ENCODE measurements around the gene ZNF726.
"Not testable (repeated sequence)": the region's sequence is repeated elsewhere in the genome, so short reads cannot be mapped to it uniquely, and the experiment has no call there.

The ZNF726 gene

DNA sequence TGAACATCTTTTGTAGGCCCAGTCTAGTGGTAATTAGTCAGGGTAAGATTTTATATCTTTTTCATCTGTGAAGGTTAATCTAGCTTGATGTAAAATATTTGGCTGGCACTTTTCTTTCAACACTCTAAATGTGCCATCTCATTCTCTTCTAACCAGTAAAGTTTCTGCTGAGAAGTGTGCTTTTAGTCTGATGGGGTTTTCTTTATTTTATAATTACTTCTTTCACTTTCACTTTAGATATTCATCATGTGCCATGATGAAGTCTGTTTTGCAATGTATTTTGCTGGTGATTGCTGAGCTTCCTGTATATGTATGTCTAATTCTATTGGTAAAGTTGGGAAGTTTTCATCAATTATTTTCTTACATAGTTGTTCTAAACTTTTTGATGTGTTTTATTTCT lies 31.9 kb downstream of the ZNF726 start:
- no peak for DNase-seq

DNA sequence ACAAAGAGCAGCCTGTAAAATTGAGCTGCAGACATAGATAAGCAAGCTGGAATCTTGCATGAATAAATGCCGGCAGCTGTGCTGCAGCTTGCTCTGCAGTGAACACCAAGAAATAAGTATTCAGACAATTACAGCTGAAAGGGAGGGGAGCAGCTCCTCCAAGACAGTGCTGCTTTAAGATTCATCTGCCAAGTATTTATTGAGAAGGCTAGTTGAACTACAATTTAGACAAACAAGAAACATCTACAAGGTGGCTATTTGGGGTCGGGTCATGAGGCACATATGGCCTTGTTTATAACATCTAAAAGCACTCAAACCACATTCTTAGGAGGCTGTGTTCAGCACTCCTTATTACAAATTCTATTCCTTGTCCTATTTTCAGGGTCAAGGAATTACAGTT lies 34.9 kb downstream of the ZNF726 start:
- no peak for DNase-seq

DNA sequence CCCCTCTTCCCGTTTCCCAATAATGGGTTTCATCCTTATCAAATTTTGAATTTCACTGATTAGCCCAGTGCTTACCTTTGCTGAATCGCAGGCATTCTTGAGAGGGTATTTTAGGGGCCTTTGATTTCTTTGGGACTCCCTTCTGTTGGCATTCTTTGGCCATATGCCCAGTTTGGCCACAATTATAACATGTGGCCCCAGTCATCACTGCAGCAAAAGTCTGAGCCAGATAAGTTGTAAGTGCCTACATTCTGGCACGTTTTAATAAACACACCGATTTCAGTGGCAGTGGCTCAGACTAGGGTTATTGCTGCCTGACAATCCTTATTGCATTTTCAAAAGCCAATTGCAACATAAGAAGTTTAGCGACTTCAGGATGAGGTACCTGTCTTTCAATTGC lies 41.4 kb downstream of the ZNF726 start:
- DNase-seq: no peak

DNA sequence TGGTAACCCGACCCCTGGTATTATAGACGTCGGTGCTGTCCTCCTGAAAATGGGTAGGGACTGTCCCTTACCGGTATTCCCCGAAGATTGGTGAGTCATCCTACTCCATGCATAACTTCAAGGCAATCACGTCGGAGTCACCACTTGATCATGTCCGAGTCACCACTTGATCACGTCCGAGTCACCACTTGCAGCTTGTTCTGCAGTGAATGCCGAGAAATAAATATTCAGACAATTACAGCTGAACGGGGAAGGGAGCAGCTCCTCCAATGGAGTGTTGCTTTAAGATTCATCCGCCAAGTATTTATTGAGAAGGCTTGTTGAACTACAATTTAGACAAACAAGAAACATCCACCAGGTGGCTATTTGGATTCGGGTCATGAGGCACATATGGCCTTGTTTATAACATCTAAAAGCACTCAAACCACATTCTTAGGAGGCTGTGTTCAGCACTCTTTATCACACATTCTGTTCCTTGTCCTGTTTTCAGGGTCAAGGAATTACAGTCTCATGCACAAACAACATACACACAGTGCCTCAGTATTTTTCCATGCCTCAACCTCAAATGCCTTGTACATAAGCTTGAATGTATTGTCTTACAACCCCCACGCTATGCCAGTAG lies 43.1 kb downstream of the ZNF726 start:
- DNase-seq: no peak

DNA sequence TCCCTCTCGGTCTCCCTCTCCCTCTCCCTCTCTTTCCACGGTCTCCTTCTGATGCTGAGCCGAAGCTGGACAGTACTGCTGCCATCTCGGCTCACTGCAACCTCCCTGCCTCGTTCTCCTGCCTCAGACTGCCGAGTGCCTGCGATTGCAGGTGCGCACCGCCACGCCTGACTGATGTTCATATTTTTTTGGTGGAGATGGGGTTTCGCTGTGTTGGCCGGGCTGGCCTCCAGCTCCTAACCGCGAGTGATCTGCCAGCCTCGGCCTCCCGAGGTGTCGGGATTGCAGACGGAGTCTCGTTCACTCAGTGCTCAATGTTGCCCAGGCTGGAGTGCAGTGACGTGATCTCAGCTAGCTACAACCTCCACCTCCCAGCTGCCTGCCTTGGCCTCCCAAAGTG lies 48.7 kb downstream of the ZNF726 start:
- DNase-seq: not testable (repeated sequence)

DNA sequence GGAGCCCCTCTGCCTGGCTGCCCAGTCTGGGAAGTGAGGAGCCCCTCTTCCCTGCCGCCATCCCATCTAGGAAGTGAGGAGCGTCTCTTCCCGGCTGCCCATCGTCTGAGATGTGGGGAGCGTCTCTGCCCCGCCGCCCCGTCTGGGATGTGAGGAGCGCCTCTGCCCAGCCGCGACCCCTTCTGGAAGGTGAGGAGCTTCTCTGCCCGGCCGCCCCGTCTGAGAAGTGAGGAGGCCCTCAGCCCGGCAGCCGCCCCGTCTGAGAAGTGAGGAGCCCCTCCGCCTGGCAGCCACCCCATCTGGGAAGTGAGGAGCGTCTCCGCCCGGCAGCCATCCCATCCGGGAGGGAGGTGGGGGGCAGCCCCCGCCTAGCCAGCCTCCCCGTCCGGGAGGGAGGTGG lies 49.2 kb downstream of the ZNF726 start:
- DNase-seq: not testable (repeated sequence)

DNA sequence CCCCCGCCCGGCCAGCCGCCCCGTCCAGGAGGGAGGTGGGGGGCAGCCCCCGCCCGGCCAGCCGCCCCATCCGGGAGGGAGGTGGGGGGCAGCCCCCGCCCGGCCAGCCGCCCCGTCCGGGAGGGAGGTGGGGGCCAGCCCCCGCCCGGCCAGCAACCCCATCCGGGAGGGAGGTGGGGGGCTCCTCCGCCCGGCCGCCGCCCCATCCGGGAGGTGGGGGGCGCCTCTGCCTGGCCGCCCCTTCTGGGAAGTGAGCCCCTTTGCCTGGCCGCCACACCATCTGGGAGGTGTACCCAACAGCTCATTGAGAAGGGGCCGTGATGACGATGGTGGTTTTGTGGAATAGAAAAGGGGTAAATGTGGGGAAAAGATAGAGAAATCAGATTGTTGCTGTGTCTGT lies 49.6 kb downstream of the ZNF726 start:
- not testable (repeated sequence) for DNase-seq

DNA sequence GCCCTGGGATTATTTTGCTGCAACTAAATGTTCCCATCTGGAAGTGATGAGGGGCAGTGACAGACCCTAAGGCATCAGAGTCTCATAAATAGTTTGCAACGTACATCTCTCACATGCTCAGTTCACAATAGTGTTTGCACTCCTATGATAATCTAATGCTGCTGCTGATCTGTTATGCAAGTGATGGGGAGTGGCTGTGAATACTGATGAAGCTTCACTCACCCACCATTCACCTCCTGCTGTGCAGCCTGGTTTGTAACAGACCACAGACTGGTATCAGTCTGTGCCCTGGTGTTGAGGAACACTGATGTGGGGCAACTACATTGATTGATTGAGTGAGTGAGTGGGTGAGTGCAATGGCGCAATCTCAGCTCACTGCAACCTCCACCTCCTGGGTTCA lies 54.9 kb downstream of the ZNF726 start:
- no peak for DNase-seq

DNA sequence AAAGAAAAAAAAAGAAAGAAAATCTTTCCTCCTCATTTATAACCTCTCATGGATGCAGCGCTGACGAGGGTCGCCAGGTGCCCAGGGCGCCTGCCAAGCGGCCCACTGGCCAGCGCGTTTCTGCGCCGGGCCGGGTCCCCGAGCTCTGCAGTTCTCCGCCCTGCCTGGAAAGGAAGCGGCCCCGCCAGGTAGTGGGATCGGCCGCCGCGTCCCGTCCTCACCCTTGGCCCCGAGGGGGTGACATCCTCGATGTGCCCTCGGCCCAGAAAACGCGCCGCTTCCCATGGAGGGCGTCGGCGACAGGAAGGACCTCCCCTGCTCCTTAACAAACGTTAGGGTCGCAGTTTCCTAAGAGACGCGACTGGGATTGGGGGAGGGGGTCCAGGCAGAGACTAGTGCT lies 56.9 kb downstream of the ZNF726 start:
- DNase-seq: no peak

DNA sequence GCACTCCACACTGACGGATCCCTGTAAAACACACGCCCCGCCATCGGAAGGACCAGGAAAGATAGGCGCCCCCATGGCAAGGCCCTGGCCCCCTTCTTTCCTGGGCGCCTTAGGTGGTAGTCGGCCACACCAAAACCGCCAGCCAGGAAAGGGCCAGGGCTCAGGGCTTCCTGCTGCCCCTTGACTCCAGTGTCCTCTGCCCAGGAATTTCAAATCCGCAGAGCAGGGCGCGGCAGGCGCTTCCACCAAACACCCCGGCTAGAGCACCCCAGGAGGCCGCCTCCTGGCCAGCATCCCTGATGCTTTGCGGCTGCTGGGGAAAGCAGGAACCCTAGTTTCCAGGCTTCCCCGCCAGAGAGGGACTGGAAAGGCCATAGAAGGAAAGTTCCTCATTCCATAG lies 57.5 kb downstream of the ZNF726 start:
- DNase-seq: no peak

DNA sequence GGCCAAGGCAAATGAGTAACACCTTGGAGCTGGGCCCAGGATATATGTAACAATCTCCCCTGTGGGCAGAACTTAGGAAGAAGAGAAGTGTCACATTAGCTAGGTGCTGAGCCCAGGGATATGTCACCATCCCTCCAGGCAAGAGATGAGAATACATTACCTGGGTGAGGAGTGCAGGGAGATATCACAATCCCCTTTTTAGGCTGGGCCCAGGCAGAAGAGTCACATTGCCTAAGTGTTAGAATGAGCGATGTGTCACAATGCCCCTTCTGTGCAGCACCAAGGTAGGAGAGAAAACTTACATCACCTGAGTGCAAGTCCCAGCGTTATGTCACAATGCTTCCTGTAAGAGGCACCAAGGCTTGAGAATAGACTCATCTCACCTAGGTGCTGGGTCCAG lies 60.3 kb downstream of the ZNF726 start:
- DNase-seq: no peak

DNA sequence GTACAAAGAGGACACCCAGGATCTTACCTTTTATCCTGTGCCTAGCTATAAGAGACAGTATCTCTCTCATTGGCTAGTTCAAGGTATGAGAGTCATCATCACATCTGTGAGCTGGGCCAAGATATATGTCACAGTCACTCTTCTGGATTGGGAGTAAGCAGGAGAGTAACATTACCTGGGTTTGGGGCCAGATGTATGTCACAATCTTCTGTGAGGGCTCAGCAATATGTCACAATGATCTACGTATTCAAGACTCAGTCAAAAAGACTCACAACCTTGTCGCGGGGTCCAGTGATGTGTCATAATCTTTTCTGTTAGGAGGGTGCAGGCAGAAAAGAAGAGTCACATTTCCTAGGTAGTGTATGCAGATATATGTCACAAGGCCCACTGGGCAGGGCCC lies 61.9 kb downstream of the ZNF726 start:
- DNase-seq: not testable (repeated sequence)

DNA sequence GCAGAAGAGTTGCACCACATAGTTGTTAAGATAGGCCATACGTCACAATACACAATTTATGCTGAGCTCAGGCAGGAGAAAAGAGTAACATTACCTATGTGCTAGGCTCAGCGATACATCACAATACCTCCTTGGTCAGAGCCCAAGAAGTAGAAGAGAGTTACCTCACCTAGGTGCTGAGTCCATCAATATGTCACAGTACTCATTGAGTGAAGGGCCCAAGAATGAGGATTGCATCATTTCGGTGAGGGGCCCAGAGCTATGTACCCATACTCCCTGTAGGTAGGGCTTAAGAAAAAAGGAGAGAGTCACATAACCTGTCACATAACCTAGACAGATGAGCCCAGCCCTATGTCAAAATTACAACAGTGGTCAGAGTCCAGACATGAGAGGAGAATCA lies 62.6 kb downstream of the ZNF726 start:
- DNase-seq: not testable (repeated sequence)

DNA sequence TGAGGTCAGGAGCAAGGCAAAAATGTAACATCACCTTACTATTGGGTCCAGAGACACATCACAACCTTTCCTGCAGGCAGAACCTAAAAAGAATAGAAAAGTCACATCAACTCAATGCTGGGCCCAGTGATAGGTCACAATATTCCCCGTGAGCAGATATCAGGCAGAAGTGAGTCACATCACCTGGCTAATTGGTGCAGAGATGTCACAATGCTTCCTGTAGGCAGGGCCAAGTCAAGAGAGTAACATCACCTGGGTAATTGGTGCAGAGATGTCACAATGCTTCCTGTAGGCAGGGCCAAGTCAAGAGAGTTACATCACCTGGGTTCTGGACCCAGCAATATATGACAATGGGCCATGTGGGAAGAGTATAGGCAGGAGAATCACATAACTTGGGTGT lies 63.4 kb downstream of the ZNF726 start:
- DNase-seq: no peak

DNA sequence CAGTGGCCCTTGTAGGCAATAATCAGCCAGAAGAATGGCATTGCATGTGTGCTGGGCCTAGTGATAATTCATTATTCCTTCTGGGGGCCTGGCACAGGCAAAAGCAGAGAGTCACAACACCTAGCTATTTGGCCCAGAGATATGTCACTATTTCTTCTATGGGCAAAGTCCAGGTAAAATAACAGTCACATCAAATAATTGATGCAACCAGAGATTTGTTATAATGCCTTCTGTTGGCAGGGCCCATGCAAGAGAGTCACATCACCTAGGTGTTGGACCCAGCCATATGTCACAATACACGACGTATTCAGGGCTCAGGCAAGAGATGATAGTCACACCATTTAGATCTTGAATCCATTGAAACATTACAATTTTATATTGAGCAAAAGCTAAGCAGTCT lies 66.1 kb downstream of the ZNF726 start:
- DNase-seq: no peak

DNA sequence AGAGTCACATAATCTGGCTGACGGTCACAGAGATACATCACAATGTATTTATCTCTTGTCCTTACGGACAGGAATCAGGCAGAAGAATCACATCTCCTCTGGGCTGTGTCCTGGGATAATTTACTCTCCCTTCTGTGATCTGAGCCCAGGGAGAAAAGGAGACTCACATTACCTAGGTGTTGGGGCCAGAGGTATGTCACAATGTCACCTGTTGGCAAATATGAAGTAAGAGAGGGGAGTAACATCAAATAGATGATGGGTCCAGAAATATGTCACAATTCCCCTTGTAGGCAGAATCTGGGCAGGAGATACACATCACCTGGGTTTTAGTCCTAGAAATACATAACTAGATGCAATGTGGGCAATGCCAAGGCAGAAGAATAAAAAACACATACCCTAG lies 67.2 kb downstream of the ZNF726 start:
- DNase-seq: no peak

DNA sequence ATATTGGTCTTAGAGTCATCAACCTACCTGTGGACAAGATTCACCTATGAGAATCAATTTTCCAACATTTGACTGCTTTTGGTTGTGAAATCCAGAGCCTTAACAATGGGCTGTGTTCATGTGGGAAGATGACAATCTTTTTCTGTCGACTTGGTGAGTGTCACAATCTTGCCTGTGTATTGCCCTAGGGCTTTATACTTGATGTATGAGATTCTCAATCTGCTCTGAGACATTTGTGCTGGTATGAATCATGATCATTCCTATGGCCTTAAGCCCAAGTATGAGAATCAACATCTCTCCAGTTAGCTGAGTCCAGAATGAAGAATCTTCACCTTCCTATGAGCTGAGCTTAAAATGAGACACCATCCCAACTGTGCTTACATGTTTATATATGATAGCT lies 68.7 kb downstream of the ZNF726 start:
- no peak for DNase-seq
